ENCODE measurements around the gene MAP2K3.

MAP2K3 gene

DNA sequence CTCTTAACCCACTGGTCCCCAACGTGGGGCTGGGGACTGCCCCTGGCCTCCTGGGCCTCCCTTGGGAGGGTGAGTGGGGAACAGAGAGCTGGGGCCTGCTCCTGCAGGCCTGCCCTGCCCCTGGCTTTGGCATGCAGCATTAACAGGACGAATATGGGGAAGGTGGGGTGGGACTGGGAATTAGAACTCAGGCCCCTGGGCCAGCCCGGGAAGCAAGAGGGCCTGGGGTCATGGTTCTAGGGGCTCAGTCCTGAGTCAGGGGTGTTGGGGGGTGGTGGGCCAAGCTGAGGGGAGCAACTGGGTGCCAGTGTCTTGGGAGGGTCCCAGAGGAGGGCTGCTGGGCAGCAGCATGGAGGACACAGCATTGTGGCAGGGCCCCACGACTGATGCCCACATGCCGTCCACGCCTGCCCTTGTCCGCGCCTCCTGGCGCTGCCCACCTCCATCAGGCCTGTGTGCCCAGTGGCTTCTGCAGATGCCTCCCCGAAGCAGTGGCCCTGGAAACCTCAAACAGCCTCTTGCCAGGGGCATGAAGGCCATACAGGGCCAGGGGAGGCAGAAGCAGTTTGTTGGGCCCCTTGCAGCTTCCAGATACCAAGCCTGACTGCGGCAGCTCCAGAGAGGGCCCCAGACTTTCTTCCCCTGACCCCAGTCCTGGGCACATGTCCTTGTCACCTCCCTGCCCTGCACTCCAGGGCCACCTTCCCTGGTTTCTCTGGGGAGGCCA lies 4.8 kb downstream of the MAP2K3 start:
- ATAC-seq: no peak
- TF ChIP-seq ESRRG (CRISPR knock-in tag; IDR thresholded peaks at IDR 0.05): no peak
- no peak for TF ChIP-seq GLIS3 (CRISPR knock-in tag; IDR thresholded peaks at IDR 0.05)
- TF ChIP-seq, protein P1, sequence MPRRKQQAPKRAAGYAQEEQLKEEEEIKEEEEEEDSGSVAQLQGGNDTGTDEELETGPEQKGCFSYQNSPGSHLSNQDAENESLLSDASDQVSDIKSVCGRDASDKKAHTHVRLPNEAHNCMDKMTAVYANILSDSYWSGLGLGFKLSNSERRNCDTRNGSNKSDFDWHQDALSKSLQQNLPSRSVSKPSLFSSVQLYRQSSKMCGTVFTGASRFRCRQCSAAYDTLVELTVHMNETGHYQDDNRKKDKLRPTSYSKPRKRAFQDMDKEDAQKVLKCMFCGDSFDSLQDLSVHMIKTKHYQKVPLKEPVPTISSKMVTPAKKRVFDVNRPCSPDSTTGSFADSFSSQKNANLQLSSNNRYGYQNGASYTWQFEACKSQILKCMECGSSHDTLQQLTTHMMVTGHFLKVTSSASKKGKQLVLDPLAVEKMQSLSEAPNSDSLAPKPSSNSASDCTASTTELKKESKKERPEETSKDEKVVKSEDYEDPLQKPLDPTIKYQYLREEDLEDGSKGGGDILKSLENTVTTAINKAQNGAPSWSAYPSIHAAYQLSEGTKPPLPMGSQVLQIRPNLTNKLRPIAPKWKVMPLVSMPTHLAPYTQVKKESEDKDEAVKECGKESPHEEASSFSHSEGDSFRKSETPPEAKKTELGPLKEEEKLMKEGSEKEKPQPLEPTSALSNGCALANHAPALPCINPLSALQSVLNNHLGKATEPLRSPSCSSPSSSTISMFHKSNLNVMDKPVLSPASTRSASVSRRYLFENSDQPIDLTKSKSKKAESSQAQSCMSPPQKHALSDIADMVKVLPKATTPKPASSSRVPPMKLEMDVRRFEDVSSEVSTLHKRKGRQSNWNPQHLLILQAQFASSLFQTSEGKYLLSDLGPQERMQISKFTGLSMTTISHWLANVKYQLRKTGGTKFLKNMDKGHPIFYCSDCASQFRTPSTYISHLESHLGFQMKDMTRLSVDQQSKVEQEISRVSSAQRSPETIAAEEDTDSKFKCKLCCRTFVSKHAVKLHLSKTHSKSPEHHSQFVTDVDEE (CRISPR knock-in tag; IDR thresholded peaks at IDR 0.05): no peak
- TF ChIP-seq ISL1 (CRISPR knock-in tag; IDR thresholded peaks at IDR 0.05): no peak
- no peak for TF ChIP-seq OSR1 (CRISPR knock-in tag; IDR thresholded peaks at IDR 0.05)
- no peak for TF ChIP-seq BACH2 (CRISPR knock-in tag; IDR thresholded peaks at IDR 0.05; ENCODE audit: borderline replicate concordance)
- no peak for TF ChIP-seq RARB (CRISPR knock-in tag; IDR thresholded peaks at IDR 0.05)
- no peak for TF ChIP-seq ZNF565 (CRISPR knock-in tag; conservative IDR thresholded peaks at IDR 0.05; ENCODE audit: low read depth)
- TF ChIP-seq ARNTL (CRISPR knock-in tag; IDR thresholded peaks at IDR 0.05; ENCODE audit: borderline replicate concordance, low read depth): no peak
- TF ChIP-seq ZFP3 (CRISPR knock-in tag; IDR thresholded peaks at IDR 0.05): no peak
- TF ChIP-seq, protein P2, sequence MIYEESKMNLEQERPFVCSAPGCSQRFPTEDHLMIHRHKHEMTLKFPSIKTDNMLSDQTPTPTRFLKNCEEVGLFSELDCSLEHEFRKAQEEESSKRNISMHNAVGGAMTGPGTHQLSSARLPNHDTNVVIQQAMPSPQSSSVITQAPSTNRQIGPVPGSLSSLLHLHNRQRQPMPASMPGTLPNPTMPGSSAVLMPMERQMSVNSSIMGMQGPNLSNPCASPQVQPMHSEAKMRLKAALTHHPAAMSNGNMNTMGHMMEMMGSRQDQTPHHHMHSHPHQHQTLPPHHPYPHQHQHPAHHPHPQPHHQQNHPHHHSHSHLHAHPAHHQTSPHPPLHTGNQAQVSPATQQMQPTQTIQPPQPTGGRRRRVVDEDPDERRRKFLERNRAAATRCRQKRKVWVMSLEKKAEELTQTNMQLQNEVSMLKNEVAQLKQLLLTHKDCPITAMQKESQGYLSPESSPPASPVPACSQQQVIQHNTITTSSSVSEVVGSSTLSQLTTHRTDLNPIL (CRISPR knock-in tag; IDR thresholded peaks at IDR 0.05; ENCODE audit: low read depth): no peak
- TF ChIP-seq, protein P3, sequence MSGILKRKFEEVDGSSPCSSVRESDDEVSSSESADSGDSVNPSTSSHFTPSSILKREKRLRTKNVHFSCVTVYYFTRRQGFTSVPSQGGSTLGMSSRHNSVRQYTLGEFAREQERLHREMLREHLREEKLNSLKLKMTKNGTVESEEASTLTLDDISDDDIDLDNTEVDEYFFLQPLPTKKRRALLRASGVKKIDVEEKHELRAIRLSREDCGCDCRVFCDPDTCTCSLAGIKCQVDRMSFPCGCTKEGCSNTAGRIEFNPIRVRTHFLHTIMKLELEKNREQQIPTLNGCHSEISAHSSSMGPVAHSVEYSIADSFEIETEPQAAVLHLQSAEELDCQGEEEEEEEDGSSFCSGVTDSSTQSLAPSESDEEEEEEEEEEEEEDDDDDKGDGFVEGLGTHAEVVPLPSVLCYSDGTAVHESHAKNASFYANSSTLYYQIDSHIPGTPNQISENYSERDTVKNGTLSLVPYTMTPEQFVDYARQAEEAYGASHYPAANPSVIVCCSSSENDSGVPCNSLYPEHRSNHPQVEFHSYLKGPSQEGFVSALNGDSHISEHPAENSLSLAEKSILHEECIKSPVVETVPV (CRISPR knock-in tag; IDR thresholded peaks at IDR 0.05): no peak
- no peak for TF ChIP-seq TCF4 (CRISPR knock-in tag; IDR thresholded peaks at IDR 0.05; ENCODE audit: borderline replicate concordance)
- no peak for TF ChIP-seq ZC3H10 (CRISPR knock-in tag; IDR thresholded peaks at IDR 0.05)
- no peak for TF ChIP-seq ZNF8 (CRISPR knock-in tag; IDR thresholded peaks at IDR 0.05)
- TF ChIP-seq ZFP30 (CRISPR knock-in tag; IDR thresholded peaks at IDR 0.05): no peak
- no peak for TF ChIP-seq ZNF70 (CRISPR knock-in tag; IDR thresholded peaks at IDR 0.05)
- no peak for TF ChIP-seq SNAI2 (CRISPR knock-in tag; IDR thresholded peaks at IDR 0.05)
- TF ChIP-seq, protein P4, sequence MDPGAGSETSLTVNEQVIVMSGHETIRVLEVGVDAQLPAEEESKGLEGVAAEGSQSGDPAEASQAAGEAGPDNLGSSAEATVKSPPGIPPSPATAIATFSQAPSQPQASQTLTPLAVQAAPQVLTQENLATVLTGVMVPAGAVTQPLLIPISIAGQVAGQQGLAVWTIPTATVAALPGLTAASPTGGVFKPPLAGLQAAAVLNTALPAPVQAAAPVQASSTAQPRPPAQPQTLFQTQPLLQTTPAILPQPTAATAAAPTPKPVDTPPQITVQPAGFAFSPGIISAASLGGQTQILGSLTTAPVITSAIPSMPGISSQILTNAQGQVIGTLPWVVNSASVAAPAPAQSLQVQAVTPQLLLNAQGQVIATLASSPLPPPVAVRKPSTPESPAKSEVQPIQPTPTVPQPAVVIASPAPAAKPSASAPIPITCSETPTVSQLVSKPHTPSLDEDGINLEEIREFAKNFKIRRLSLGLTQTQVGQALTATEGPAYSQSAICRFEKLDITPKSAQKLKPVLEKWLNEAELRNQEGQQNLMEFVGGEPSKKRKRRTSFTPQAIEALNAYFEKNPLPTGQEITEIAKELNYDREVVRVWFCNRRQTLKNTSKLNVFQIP (CRISPR knock-in tag; IDR thresholded peaks at IDR 0.05; ENCODE audit: borderline replicate concordance, low read depth): no peak
- no peak for TF ChIP-seq PPARA (CRISPR knock-in tag; IDR thresholded peaks at IDR 0.05; ENCODE audit: borderline replicate concordance)

DNA sequence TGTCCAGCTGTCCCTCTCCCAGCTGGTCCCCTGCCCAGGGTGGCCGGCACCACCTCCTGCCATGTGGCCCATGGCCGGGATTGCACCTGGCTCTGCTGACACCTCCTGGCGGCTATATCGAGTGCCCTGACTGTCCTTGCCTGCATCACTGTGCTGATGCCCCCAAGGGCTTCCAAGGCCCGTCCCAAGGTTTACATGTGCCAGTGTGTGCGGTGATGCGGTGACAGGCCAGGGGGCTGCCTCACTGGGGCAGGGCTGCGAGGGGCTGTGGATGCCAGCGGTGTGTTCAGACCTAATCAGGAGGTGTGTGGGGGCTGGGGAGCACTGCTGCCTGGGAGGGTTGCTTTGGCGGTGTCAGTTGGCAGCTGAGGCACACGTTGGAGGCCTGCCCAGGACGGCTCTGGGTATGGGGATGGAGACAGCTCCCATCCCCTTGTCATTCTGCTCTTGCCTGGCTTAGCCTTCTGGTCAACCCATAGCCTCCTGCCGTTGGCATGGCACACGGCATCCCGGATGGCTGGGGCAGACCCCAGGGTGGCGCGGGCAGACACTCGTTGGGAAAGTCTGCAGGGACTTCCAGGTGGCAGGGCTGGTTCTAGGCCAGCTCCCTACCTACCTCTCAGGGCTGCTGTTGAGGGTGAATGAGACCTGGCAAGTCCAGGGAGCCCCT lies 5.5 kb downstream of the MAP2K3 start:
- TF ChIP-seq, protein P2 (CRISPR knock-in tag; IDR thresholded peaks at IDR 0.05; ENCODE audit: low read depth): no peak
- TF ChIP-seq ZNF70 (CRISPR knock-in tag; IDR thresholded peaks at IDR 0.05): no peak
- ATAC-seq: no peak

DNA sequence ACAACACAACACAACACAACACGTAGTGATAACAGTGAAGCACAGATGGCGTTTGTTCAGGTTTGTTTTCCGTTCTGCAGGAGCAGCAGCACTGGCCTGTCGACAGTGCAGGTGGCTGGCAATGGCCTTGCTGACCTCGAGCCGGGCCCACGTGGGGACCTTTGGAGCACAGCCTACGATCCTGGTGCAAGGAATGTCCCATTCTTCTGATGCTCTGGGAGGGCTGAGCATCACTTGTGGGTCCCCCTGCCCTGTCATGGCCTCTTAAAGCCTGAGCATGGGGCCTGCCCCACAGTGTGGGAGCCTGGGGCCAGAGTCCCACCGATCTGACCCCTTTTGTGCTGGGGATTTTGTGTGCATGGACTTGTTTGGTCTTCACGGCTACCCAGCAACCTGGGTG lies 6.8 kb downstream of the MAP2K3 start:
- ATAC-seq: no peak
- no peak for TF ChIP-seq ZNF565 (CRISPR knock-in tag; conservative IDR thresholded peaks at IDR 0.05; ENCODE audit: low read depth)
- no peak for TF ChIP-seq OSR1 (CRISPR knock-in tag; IDR thresholded peaks at IDR 0.05)
- TF ChIP-seq, protein P3 (CRISPR knock-in tag; IDR thresholded peaks at IDR 0.05): no peak
- TF ChIP-seq ZFP3 (CRISPR knock-in tag; IDR thresholded peaks at IDR 0.05): no peak
- TF ChIP-seq RARB (CRISPR knock-in tag; IDR thresholded peaks at IDR 0.05): no peak
- TF ChIP-seq, protein P4 (CRISPR knock-in tag; IDR thresholded peaks at IDR 0.05; ENCODE audit: borderline replicate concordance, low read depth): no peak
- no peak for TF ChIP-seq GLIS3 (CRISPR knock-in tag; IDR thresholded peaks at IDR 0.05)
- no peak for TF ChIP-seq ZNF8 (CRISPR knock-in tag; IDR thresholded peaks at IDR 0.05)
- TF ChIP-seq ARNTL (CRISPR knock-in tag; IDR thresholded peaks at IDR 0.05; ENCODE audit: borderline replicate concordance, low read depth): no peak
- TF ChIP-seq ZNF70 (CRISPR knock-in tag; IDR thresholded peaks at IDR 0.05): no peak
